ENCODE data around the gene MAGI1. TPM values are rescaled to one million over a fixed set of nuclear protein-coding genes. Genes with fewer than 3 reads are reported as not detected.

The MAGI1 gene
- total and polyA plus RNA-seq, 4 donors, result 9.9 to 88.1 (median 24.6) TPM

DNA sequence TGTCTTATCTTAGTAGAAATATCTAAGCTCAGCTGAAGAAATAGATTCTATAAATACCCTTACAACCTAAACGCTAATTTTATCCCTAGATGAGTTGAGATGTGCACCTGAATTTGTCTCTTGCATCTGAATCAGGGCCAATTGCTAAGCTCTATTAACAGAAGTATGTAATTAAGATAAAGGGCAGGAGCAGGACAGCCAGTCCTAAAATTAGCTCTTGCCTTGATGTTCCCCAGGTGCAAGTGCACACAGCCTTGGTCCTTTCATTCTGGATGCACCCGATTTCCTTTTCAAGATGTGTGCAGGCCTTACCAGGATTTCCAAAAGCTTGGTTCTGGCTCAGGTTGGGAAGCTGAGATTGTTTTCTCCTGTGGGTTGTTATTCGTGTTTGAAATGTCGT is 52.4 kb downstream of the MAGI1 start:
- 82 to 87% methylated on average over 4 of the region's 4 CpGs for WGBS, 2 donors
- no peak for DNase-seq
- Histone ChIP-seq H3K4me3 (no peak overlapping the region), H3K9ac (ENCODE audit: insufficient read depth in 1 of 2, low read length in 2 of 2) (no peak overlapping the region), H3K27me3 (ENCODE audit: control insufficient read depth in 3 of 3, insufficient read depth in 3 of 3, low read length in 2 of 3) (no peaks in the 10 kb centered on the region), H3K9me3 (ENCODE audit: control insufficient read depth in 4 of 4, insufficient read depth in 3 of 4, low read length in 3 of 4) (no peaks in the 10 kb centered on the region), H3K36me3 (ENCODE audit: control insufficient read depth in 4 of 4, insufficient read depth in 4 of 4, low read length in 4 of 4) (peaks cover 0 to 1% (median 0%) of the 10 kb centered on the region in 4 donors), H3K4me1 (ENCODE audit: control insufficient read depth in 5 of 5, insufficient read depth in 5 of 5, low read length in 5 of 5) (peaks cover 0 to 21% (median 0%) of the 10 kb centered on the region in 5 donors), H3K27ac (ENCODE audit: low read depth in 1 of 2, low read length in 1 of 2) (peak overlapping the region in 1 of 2 donors; percentile 11)
- no peak for ATAC-seq (ENCODE audit: insufficient read depth, low FRiP score)
- TF ChIP-seq, protein P1, sequence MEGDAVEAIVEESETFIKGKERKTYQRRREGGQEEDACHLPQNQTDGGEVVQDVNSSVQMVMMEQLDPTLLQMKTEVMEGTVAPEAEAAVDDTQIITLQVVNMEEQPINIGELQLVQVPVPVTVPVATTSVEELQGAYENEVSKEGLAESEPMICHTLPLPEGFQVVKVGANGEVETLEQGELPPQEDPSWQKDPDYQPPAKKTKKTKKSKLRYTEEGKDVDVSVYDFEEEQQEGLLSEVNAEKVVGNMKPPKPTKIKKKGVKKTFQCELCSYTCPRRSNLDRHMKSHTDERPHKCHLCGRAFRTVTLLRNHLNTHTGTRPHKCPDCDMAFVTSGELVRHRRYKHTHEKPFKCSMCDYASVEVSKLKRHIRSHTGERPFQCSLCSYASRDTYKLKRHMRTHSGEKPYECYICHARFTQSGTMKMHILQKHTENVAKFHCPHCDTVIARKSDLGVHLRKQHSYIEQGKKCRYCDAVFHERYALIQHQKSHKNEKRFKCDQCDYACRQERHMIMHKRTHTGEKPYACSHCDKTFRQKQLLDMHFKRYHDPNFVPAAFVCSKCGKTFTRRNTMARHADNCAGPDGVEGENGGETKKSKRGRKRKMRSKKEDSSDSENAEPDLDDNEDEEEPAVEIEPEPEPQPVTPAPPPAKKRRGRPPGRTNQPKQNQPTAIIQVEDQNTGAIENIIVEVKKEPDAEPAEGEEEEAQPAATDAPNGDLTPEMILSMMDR (IDR thresholded peaks at IDR 0.05; ENCODE audit: control extremely low read depth, extremely low read depth), result no peak

GRCh38 chr3:65984975-65985374 is 53.7 kb downstream of the MAGI1 start:
- Histone ChIP-seq H3K27ac (ENCODE audit: low read depth in 1 of 2, low read length in 1 of 2) (peak overlapping the region in 1 of 2 donors; percentile 7), H3K36me3 (ENCODE audit: control insufficient read depth in 4 of 4, insufficient read depth in 4 of 4, low read length in 4 of 4) (peaks cover 0 to 1% (median 0%) of the 10 kb centered on the region in 4 donors), H3K4me3 (no peak overlapping the region), H3K9ac (ENCODE audit: insufficient read depth in 1 of 2, low read length in 2 of 2) (no peak overlapping the region), H3K27me3 (ENCODE audit: control insufficient read depth in 3 of 3, insufficient read depth in 3 of 3, low read length in 2 of 3) (no peaks in the 10 kb centered on the region), H3K4me1 (ENCODE audit: control insufficient read depth in 5 of 5, insufficient read depth in 5 of 5, low read length in 5 of 5) (peaks cover 0 to 17% (median 0%) of the 10 kb centered on the region in 5 donors), H3K9me3 (ENCODE audit: control insufficient read depth in 4 of 4, insufficient read depth in 3 of 4, low read length in 3 of 4) (no peaks in the 10 kb centered on the region)
- TF ChIP-seq, protein P1 (IDR thresholded peaks at IDR 0.05; ENCODE audit: control extremely low read depth, extremely low read depth), result no peak
- no peak for ATAC-seq (ENCODE audit: insufficient read depth, low FRiP score)
- no peak for DNase-seq
- WGBS, 2 donors, result 79 to 88% methylated on average over 1 of the region's 1 CpG

GRCh38 chr3:65983100-65983499 is 55.6 kb downstream of the MAGI1 start:
- no peak overlapping the region for H3K4me3 ChIP-seq
- TF ChIP-seq, protein P1 (IDR thresholded peaks at IDR 0.05; ENCODE audit: control extremely low read depth, extremely low read depth), result no peak
- no peaks in the 10 kb centered on the region for H3K27me3 ChIP-seq (ENCODE audit: control insufficient read depth in 3 of 3, insufficient read depth in 3 of 3, low read length in 2 of 3)
- peaks cover 0 to 1% (median 0%) of the 10 kb centered on the region in 4 donors for H3K36me3 ChIP-seq (ENCODE audit: control insufficient read depth in 4 of 4, insufficient read depth in 4 of 4, low read length in 4 of 4)
- H3K9me3 ChIP-seq (ENCODE audit: control insufficient read depth in 4 of 4, insufficient read depth in 3 of 4, low read length in 3 of 4), result no peaks in the 10 kb centered on the region
- no peak overlapping the region for H3K9ac ChIP-seq (ENCODE audit: insufficient read depth in 1 of 2, low read length in 2 of 2)
- ATAC-seq (ENCODE audit: insufficient read depth, low FRiP score) (no peak), DNase-seq (no peak)
- WGBS, 2 donors, result 59 to 79% methylated on average over 1 of the region's 1 CpG
- H3K4me1 ChIP-seq (ENCODE audit: control insufficient read depth in 5 of 5, insufficient read depth in 5 of 5, low read length in 5 of 5), result peaks cover 0 to 14% (median 0%) of the 10 kb centered on the region in 5 donors
- H3K27ac ChIP-seq (ENCODE audit: low read depth in 1 of 2, low read length in 1 of 2), result no peak overlapping the region

DNA sequence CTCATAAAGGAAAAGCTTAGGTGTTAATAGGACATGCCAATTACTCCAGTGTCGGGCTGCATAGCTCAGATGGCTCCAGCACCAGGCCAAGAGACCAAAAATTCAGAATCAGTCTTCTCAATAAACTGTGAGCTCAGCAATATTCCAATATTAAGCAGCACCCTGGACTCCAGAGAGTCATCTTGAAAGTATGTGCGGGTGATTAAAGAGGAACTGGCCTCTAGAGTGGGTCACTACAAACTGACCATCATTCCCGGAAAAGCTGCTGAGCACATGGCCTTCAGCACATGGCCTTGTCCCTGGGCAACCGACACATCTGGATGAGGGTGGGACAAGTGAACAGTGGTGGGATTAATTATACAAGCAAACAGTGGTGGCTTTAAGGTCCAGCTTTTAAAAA is 59.0 kb downstream of the MAGI1 start:
- Histone ChIP-seq H3K4me3 (no peak overlapping the region), H3K27ac (ENCODE audit: low read depth in 1 of 2, low read length in 1 of 2) (no peak overlapping the region), H3K27me3 (ENCODE audit: control insufficient read depth in 3 of 3, insufficient read depth in 3 of 3, low read length in 2 of 3) (no peaks in the 10 kb centered on the region), H3K9ac (ENCODE audit: insufficient read depth in 1 of 2, low read length in 2 of 2) (no peak overlapping the region), H3K9me3 (ENCODE audit: control insufficient read depth in 4 of 4, insufficient read depth in 3 of 4, low read length in 3 of 4) (no peaks in the 10 kb centered on the region), H3K36me3 (ENCODE audit: control insufficient read depth in 4 of 4, insufficient read depth in 4 of 4, low read length in 4 of 4) (no peaks in the 10 kb centered on the region), H3K4me1 (ENCODE audit: control insufficient read depth in 5 of 5, insufficient read depth in 5 of 5, low read length in 5 of 5) (peaks cover 0 to 4% (median 0%) of the 10 kb centered on the region in 5 donors)
- no peak for DNase-seq
- 85 to 90% methylated on average over 4 of the region's 4 CpGs for WGBS, 2 donors
- no peak for ATAC-seq (ENCODE audit: insufficient read depth, low FRiP score)
- TF ChIP-seq, protein P1 (IDR thresholded peaks at IDR 0.05; ENCODE audit: control extremely low read depth, extremely low read depth), result no peak

All from lung (tissue), 12 donors.